ENCODE measurements around the gene SUSD4. TPM values are rescaled to one million over a fixed set of nuclear protein-coding genes. Genes with fewer than 3 reads are reported as not detected.

SUSD4 gene
- total and polyA plus RNA-seq, 10 of the 15 experiments (the other 5 are each of a cell fraction or from before 2014, with no cell fraction given) = 0.13 to 1.1 (median 0.26) TPM; not detected in 3

DNA sequence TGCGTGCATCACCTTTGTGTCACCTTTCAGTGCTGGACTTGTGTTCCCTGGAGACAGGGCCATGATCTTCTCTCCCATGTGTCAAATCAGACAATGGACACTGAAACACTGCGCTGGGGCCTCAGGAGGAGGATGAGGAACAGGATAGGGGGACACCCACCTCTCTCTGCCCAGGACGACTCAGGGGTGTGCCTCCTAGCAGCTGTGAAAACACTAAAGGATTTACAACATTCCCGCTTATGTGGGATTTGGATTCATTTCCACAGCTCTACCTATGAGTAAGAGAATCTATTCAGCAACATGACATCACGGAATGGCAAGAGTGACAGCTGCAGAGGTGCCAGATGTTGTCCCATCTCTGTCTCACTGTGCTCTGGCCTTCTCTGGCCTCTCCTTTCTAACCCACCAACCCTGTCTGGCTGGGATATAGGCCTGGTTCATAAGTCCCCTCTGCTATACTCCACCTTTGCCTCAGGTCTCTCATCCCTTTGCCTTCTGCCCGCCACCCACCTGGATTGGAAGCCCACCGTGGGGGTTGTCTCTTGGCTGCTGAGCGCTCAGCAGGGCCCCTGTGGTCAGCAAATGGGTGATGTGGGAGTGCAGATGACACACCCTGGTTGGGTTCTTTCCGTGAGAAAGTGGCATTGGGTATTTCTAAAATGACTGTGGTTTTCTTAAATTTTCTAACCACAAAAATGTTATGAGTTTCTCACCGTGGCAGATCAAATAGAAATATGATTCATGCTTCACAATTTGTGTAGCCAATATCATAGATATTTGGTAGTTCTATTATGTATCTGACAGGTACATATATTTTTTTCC, 173.9 kb downstream of the SUSD4 start (continued):
- TF ChIP-seq NR2C1 (IDR thresholded peaks at IDR 0.05) = no peak
- TF ChIP-seq HDAC2 (IDR thresholded peaks at IDR 0.05) = no peak
- peak; percentile 22 for TF ChIP-seq RELA (IDR thresholded peaks at IDR 0.05; ENCODE audit: borderline replicate concordance, partially characterized antibody)
- TF ChIP-seq CREM (IDR thresholded peaks at IDR 0.05; ENCODE audit: low read depth) = peak; percentile 43
- TF ChIP-seq EED (IDR thresholded peaks at IDR 0.05; ENCODE audit: low read depth) = peak; percentile 53
- no peak for TF ChIP-seq HCFC1 (IDR thresholded peaks at IDR 0.05; ENCODE audit: low read length)
- 0 out of 2 replicates have a peak, but pooled peaks have one; percentile 10 for TF ChIP-seq MEF2A (IDR thresholded peaks at IDR 0.05; ENCODE audit: insufficient read depth, low read depth, low read length)

DNA sequence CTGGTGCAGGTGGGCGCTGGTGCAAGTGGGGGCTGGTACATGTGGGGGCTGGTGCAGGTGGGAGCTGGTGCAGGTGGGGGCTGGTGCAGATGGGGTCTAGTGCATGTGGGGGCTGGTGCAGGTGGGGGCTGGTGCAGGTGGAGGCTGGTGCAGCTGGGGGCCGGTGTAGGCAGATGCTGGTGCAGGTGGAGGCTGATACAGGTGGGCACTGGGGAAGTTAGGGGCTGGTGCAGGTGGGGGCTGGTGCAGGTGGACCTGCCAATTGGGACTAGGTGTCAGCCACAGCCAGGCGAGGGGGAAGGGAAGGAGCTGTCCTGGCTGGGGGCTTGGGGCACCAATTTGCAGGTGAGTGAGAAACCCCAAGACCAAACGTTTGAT, 174.5 kb downstream of the SUSD4 start:
- H3K27ac ChIP-seq (ENCODE audit: control insufficient read depth, insufficient read depth) = no peak overlapping the region
- no peaks in the 10 kb centered on the region for H3K9me3 ChIP-seq (replicated peaks; ENCODE audit: control insufficient read depth, insufficient read depth, low read length)
- no peak for TF ChIP-seq NFYB (IDR thresholded peaks at IDR 0.05; ENCODE audit: insufficient read depth, low read depth, low read length)
- peak in 1 of 2 experiments; percentile 30; a peak in 1 of 4 replicates for TF ChIP-seq BHLHE40 (IDR thresholded peaks at IDR 0.05; ENCODE audit: borderline replicate concordance in 1 of 2, low read depth in 2 of 2, low read length in 1 of 2)
- no peak for TF ChIP-seq ESRRA (IDR thresholded peaks at IDR 0.05; ENCODE audit: low read length)
- peak in 1 of 2 experiments; percentile 38; a peak in 1 of 4 replicates for TF ChIP-seq EP300 (IDR thresholded peaks at IDR 0.05; ENCODE audit: borderline replicate concordance in 1 of 2, control insufficient read depth in 1 of 2, low read depth in 2 of 2, low read length in 2 of 2)
- no peak for TF ChIP-seq FOS (IDR thresholded peaks at IDR 0.05; ENCODE audit: borderline replicate concordance, extremely low read depth, insufficient read length)
- ChIA-PET SMC1A (ENCODE audit: uncharacterized antibody, unreplicated experiment) (interaction anchor here (0.6 to 2.7 kb wide), 6 partner anchors 8 to 51 kb away, joined by 3 to 13 read pairs (median 4); no protein-coding TSS in a partner anchor), CTCF (interaction anchor here (1.3 to 3.4 kb wide), 4 partner anchors 9 to 55 kb away, joined by 4 to 15 read pairs (median 7); no protein-coding TSS in a partner anchor), POLR2A (interaction anchor here (0.6 to 1.5 kb wide), 5 partner anchors 10 to 56 kb away, joined by 3 to 4 read pairs (median 3); partner anchors contain the start of gene TLR5), RAD21 (ENCODE audit: unreplicated experiment) (interaction anchor here (1.3 to 2.1 kb wide), 4 partner anchors 9 to 46 kb away, joined by 4 to 9 read pairs (median 6); partner anchors contain the start of gene TLR5)
- H3K4me2 ChIP-seq (ENCODE audit: control insufficient read depth, insufficient read depth) = no peak overlapping the region
- no peak for FAIRE-seq
- H2AFZ ChIP-seq (ENCODE audit: control insufficient read depth, low read depth, low read length) = no peak overlapping the region
- ATAC-seq = no peak
- no TSS peak for BruUV-seq (replicated peaks)
- H3K9ac ChIP-seq (ENCODE audit: control insufficient read depth, insufficient read depth, low read length) = no peak overlapping the region
- intact Hi-C loops (cut with micrococcal nuclease; ENCODE audit: unreplicated experiment) = no loop called here
- H3K4me3 ChIP-seq = no peak overlapping the region
- no peaks in the 10 kb centered on the region; a peak in 1 of 4 replicates for H3K36me3 ChIP-seq (ENCODE audit: control insufficient read depth in 2 of 2, insufficient read depth in 2 of 2, low read length in 1 of 2)
- no peak for DNase-seq (ENCODE audit: low read depth, low spot score)
- H3K27me3 ChIP-seq (replicated peaks in 1 of 2; ENCODE audit: control insufficient read depth in 2 of 2, insufficient read depth in 2 of 2, low read length in 1 of 2) = no peaks in the 10 kb centered on the region
- H3K4me1 ChIP-seq (ENCODE audit: control insufficient read depth, insufficient read depth, low read length) = no peaks in the 10 kb centered on the region; the same call in 1 of the 2 replicates
- H4K20me1 ChIP-seq (ENCODE audit: control insufficient read depth, insufficient read depth) = no peaks in the 10 kb centered on the region
- in situ Hi-C loops (cut with MboI) = no loop called here
- H3K79me2 ChIP-seq (ENCODE audit: control insufficient read depth, insufficient read depth, low read length) = no peaks in the 10 kb centered on the region
- WGBS (ENCODE audit: insufficient coverage, insufficient replicate concordance, low lambda C conversion rate, missing lambda C conversion rate) = 15% methylated on average over 3 of the region's 4 CpGs

Data from GM12878 (cell line).